SU-DHL-6 (cell line): Measurements from ENCODE around the gene HOXB3.

Experiments used
- H2AFZ ChIP-seq: fragments of 200-600 bp; sonication (generic); 2 replicates; pipeline ENCODE4 v1.6.1; 2014; ENCODE audit warnings: low read depth, mild to moderate bottlenecking, moderate library complexity, mixed read lengths, antibody characterized with exemption, low read length; ENCODE audit not compliant: severe bottlenecking
- H3F3A ChIP-seq: fragments of 200-600 bp; shearing (Covaris generic); 2 replicates; pipeline ENCODE4 v1.6.0; 2016; ENCODE audit warnings: antibody characterized with exemption, mild to moderate bottlenecking; ENCODE audit not compliant: insufficient read depth
- H3K27ac ChIP-seq: fragments of 200-600 bp; sonication (generic); 2 replicates; pipeline ENCODE4 v1.5.1; 2016; ENCODE audit warnings: low read depth, mild to moderate bottlenecking, low read length, moderate library complexity, mixed read lengths
- H3K27me3 ChIP-seq: fragments of 200-600 bp; sonication (generic), shearing (Covaris generic); 2 replicates; pipeline ENCODE4 v1.6.0; 2014; ENCODE audit warnings: mild to moderate bottlenecking, low read length
- H3K36me3 ChIP-seq: fragments of 200-600 bp; sonication (generic); 2 replicates; pipeline ENCODE4 v1.6.1; 2014; ENCODE audit warnings: mild to moderate bottlenecking, low read length, mixed read lengths
- H3K4me2 ChIP-seq: fragments of 300-600, 200-600 bp; shearing (Covaris generic), sonication (generic); 2 replicates; pipeline ENCODE4 v1.6.0; 2014; ENCODE audit warnings: low read length, low read depth, mild to moderate bottlenecking; ENCODE audit not compliant: poor library complexity, severe bottlenecking
- H3K4me3 ChIP-seq: fragments of 200-600 bp; sonication (generic); 2 replicates; pipeline ENCODE4 v1.5.1; 2014; ENCODE audit warnings: antibody characterized with exemption, low read length, mild to moderate bottlenecking, mixed read lengths; ENCODE audit not compliant: insufficient read depth, poor library complexity, severe bottlenecking
- H3K79me2 ChIP-seq: fragments of 200-600 bp; sonication (generic); 2 replicates; pipeline ENCODE4 v1.6.1; 2014; ENCODE audit warnings: mild to moderate bottlenecking, low read length, moderate library complexity; ENCODE audit not compliant: insufficient read depth
- H3K9ac ChIP-seq: fragments of 200-600 bp; sonication (generic); 2 replicates; pipeline ENCODE4 v1.7.0; 2014; ENCODE audit warnings: mild to moderate bottlenecking, low read length
- H3K9me2 ChIP-seq: fragments of 200-600 bp; sonication (generic); replicated peaks from 2 replicates; pipeline ENCODE4 v1.6.1; 2014; ENCODE audit warnings: low read length; ENCODE audit not compliant: insufficient read depth
- H3K9me3 ChIP-seq: fragments of 200-600 bp; sonication (generic); 2 replicates; pipeline ENCODE4 v1.6.1; 2014; ENCODE audit warnings: low read length, mixed read lengths; ENCODE audit not compliant: insufficient read depth
- H4K20me1 ChIP-seq: fragments of 200-600 bp; sonication (generic); 2 replicates; pipeline ENCODE4 v1.6.1; 2014; ENCODE audit warnings: low read depth, mild to moderate bottlenecking, antibody characterized with exemption, low read length, moderate library complexity, mixed read lengths
- CTCF ChIP-seq: fragments of 200-600 bp; sonication (generic); IDR thresholded peaks from one replicate; pipeline ENCODE4 v1.5.1; 2017; ENCODE audit warnings: antibody characterized with exemption, mild to moderate bottlenecking, low read length, moderate library complexity; ENCODE audit not compliant: insufficient read depth, poor library complexity, severe bottlenecking
- EZH2phosphoT487 ChIP-seq: fragments of 200-600 bp; sonication (generic), shearing (Covaris generic); conservative IDR thresholded peaks from 2 replicates; pipeline ENCODE4 v1.6.1; 2018; ENCODE audit warnings: mild to moderate bottlenecking, antibody characterized with exemption, low read length, moderate library complexity, mixed read lengths

The HOXB3 gene

GRCh38 chr17:48552466-48553189 lies 37.4 kb downstream of the HOXB3 start:
- Histone ChIP-seq H3K4me3 (no peak overlapping the region), H4K20me1 (no peaks in the 10 kb centered on the region), H3K4me2 (no peak overlapping the region)

GRCh38 chr17:48551596-48552465 lies 38.2 kb downstream of the HOXB3 start:
- Histone ChIP-seq H3K36me3 (no peaks in the 10 kb centered on the region), H3K9me2 (no peaks in the 10 kb centered on the region), H3K27ac (no peak overlapping the region), H3K9ac (no peak overlapping the region), H2AFZ (no peak overlapping the region), H3K9me3 (no peaks in the 10 kb centered on the region), H3K79me2 (no peaks in the 10 kb centered on the region), H3K4me3 (no peak overlapping the region), H3K27me3 (no peaks in the 10 kb centered on the region), H3F3A (no peaks in the 10 kb centered on the region), H3K4me2 (no peak overlapping the region), H4K20me1 (no peaks in the 10 kb centered on the region)
- no peak for TF ChIP-seq EZH2phosphoT487
- TF ChIP-seq CTCF, result no peak

More at GRCh38 chr17:48552466-48553189, 37.4 kb downstream of the HOXB3 start:
- Histone ChIP-seq H3F3A (no peaks in the 10 kb centered on the region), H3K9me2 (no peaks in the 10 kb centered on the region), H3K9me3 (no peaks in the 10 kb centered on the region), H3K9ac (no peak overlapping the region), H3K27ac (no peak overlapping the region), H3K79me2 (no peaks in the 10 kb centered on the region), H2AFZ (no peak overlapping the region), H3K27me3 (no peaks in the 10 kb centered on the region), H3K36me3 (no peaks in the 10 kb centered on the region)
- TF ChIP-seq EZH2phosphoT487, result no peak
- TF ChIP-seq CTCF, result no peak

GRCh38 chr17:48551214-48551555 lies 38.9 kb downstream of the HOXB3 start:
- Histone ChIP-seq H2AFZ (no peak overlapping the region), H3K27ac (no peak overlapping the region), H3K36me3 (no peaks in the 10 kb centered on the region), H3K4me3 (no peak overlapping the region), H3K9ac (no peak overlapping the region), H3K9me3 (no peaks in the 10 kb centered on the region), H3F3A (no peaks in the 10 kb centered on the region), H4K20me1 (no peaks in the 10 kb centered on the region), H3K4me2 (no peak overlapping the region), H3K9me2 (no peaks in the 10 kb centered on the region), H3K79me2 (no peaks in the 10 kb centered on the region), H3K27me3 (no peaks in the 10 kb centered on the region)
- no peak for TF ChIP-seq EZH2phosphoT487
- no peak for TF ChIP-seq CTCF
